ENCODE measurements around the gene PER1. TPM values are rescaled to one million over a fixed set of nuclear protein-coding genes. Genes with fewer than 3 reads are reported as not detected.

Gene PER1
- total and polyA plus RNA-seq, 10 of the 15 experiments (the other 5 are each of a cell fraction or from before 2014, with no cell fraction given): 0.02 to 25.1 (median 5.4) TPM

DNA sequence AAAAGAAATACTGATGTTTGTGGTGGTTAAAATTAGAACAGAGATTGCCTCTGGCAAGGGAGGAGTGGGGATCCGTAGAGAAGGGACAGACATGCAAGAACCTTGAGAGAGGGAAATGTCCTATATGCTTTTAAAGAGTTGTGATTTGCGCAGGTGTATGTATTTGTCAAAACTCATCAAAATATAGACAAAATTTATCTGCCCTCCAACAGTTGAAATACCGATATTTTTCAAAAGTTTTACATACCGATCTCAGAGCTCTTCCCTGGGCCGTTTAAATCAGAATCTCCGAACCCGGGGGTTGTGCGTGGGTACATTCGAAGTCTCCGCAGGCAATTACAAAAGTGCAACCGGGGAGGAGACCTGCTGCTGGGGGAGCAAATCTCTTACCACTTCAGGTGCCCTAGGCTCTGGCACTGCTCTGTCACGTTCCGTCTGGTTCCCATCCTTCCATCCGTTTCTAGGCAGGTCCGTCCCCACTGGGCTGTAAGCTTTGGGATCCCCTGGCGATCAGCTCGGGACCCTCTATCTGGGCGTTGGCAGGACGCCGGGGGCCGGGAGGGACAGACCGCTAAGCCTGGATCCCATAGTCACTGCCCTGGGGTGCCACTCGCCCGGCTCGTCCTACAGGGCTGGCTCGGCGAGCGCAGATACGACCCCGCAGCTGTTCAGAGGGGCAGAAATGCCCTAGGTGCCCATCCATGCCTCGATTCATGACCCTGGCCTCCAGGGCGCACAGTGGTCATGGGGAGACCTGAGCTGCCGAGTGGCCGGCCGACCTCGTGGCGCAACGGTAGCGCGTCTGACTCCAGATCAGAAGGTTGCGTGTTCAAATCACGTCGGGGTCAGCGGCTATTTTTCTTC is 33.6 kb upstream of the PER1 start (continued):
- no peak for TF ChIP-seq NFYA (IDR thresholded peaks at IDR 0.05; ENCODE audit: borderline replicate concordance, low read depth, low read length)
- TF ChIP-seq STAT1 (conservative IDR thresholded peaks at IDR 0.05): no peak
- TF ChIP-seq SREBF1 (IDR thresholded peaks at IDR 0.05; ENCODE audit: low read length): no peak
- peak; percentile 8; the same call in 1 of the 2 replicates for TF ChIP-seq TCF12 (IDR thresholded peaks at IDR 0.05; ENCODE audit: low read depth, low read length)
- no peak for TF ChIP-seq PAX8 (IDR thresholded peaks at IDR 0.05)
- no peak for TF ChIP-seq CBX3 (IDR thresholded peaks at IDR 0.05; ENCODE audit: borderline replicate concordance, low read depth)
- no peak for TF ChIP-seq EZH2 (IDR thresholded peaks at IDR 0.05; ENCODE audit: borderline replicate concordance, control insufficient read depth, low read depth, low read length)
- peak; percentile 65; the same call in 1 of the 2 replicates for TF ChIP-seq ZNF207 (IDR thresholded peaks at IDR 0.05; ENCODE audit: borderline replicate concordance)
- TF ChIP-seq, protein P1, sequence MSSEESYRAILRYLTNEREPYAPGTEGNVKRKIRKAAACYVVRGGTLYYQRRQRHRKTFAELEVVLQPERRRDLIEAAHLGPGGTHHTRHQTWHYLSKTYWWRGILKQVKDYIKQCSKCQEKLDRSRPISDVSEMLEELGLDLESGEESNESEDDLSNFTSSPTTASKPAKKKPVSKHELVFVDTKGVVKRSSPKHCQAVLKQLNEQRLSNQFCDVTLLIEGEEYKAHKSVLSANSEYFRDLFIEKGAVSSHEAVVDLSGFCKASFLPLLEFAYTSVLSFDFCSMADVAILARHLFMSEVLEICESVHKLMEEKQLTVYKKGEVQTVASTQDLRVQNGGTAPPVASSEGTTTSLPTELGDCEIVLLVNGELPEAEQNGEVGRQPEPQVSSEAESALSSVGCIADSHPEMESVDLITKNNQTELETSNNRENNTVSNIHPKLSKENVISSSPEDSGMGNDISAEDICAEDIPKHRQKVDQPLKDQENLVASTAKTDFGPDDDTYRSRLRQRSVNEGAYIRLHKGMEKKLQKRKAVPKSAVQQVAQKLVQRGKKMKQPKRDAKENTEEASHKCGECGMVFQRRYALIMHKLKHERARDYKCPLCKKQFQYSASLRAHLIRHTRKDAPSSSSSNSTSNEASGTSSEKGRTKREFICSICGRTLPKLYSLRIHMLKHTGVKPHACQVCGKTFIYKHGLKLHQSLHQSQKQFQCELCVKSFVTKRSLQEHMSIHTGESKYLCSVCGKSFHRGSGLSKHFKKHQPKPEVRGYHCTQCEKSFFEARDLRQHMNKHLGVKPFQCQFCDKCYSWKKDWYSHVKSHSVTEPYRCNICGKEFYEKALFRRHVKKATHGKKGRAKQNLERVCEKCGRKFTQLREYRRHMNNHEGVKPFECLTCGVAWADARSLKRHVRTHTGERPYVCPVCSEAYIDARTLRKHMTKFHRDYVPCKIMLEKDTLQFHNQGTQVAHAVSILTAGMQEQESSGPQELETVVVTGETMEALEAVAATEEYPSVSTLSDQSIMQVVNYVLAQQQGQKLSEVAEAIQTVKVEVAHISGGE (CRISPR knock-in tag; IDR thresholded peaks at IDR 0.05): no peak
- no peak for TF ChIP-seq IKZF1 (conservative IDR thresholded peaks at IDR 0.05)
- TF ChIP-seq PAX5 (IDR thresholded peaks at IDR 0.05; ENCODE audit: borderline replicate concordance, low read depth, low read length): 0 out of 2 replicates have a peak, but pooled peaks have one; percentile 18
- TF ChIP-seq, protein P2, sequence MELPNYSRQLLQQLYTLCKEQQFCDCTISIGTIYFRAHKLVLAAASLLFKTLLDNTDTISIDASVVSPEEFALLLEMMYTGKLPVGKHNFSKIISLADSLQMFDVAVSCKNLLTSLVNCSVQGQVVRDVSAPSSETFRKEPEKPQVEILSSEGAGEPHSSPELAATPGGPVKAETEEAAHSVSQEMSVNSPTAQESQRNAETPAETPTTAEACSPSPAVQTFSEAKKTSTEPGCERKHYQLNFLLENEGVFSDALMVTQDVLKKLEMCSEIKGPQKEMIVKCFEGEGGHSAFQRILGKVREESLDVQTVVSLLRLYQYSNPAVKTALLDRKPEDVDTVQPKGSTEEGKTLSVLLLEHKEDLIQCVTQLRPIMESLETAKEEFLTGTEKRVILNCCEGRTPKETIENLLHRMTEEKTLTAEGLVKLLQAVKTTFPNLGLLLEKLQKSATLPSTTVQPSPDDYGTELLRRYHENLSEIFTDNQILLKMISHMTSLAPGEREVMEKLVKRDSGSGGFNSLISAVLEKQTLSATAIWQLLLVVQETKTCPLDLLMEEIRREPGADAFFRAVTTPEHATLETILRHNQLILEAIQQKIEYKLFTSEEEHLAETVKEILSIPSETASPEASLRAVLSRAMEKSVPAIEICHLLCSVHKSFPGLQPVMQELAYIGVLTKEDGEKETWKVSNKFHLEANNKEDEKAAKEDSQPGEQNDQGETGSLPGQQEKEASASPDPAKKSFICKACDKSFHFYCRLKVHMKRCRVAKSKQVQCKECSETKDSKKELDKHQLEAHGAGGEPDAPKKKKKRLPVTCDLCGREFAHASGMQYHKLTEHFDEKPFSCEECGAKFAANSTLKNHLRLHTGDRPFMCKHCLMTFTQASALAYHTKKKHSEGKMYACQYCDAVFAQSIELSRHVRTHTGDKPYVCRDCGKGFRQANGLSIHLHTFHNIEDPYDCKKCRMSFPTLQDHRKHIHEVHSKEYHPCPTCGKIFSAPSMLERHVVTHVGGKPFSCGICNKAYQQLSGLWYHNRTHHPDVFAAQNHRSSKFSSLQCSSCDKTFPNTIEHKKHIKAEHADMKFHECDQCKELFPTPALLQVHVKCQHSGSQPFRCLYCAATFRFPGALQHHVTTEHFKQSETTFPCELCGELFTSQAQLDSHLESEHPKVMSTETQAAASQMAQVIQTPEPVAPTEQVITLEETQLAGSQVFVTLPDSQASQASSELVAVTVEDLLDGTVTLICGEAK (IDR thresholded peaks at IDR 0.05; ENCODE audit: borderline replicate concordance): peak; percentile 81
- TF ChIP-seq, protein P3, sequence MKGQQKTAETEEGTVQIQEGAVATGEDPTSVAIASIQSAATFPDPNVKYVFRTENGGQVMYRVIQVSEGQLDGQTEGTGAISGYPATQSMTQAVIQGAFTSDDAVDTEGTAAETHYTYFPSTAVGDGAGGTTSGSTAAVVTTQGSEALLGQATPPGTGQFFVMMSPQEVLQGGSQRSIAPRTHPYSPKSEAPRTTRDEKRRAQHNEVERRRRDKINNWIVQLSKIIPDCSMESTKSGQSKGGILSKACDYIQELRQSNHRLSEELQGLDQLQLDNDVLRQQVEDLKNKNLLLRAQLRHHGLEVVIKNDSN (IDR thresholded peaks at IDR 0.05; ENCODE audit: borderline replicate concordance, extremely low read length, insufficient read depth, low read depth, low read length): no peak
- TF ChIP-seq YY1 (IDR thresholded peaks at IDR 0.05; ENCODE audit: low read depth, low read length): peak; percentile 70
- TF ChIP-seq IRF4 (IDR thresholded peaks at IDR 0.05; ENCODE audit: low read depth, low read length): peak; percentile 41; the same call in 1 of the 2 replicates
- TF ChIP-seq, protein P4, sequence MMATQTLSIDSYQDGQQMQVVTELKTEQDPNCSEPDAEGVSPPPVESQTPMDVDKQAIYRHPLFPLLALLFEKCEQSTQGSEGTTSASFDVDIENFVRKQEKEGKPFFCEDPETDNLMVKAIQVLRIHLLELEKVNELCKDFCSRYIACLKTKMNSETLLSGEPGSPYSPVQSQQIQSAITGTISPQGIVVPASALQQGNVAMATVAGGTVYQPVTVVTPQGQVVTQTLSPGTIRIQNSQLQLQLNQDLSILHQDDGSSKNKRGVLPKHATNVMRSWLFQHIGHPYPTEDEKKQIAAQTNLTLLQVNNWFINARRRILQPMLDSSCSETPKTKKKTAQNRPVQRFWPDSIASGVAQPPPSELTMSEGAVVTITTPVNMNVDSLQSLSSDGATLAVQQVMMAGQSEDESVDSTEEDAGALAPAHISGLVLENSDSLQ (IDR thresholded peaks at IDR 0.05): no peak
- TF ChIP-seq, protein P5, sequence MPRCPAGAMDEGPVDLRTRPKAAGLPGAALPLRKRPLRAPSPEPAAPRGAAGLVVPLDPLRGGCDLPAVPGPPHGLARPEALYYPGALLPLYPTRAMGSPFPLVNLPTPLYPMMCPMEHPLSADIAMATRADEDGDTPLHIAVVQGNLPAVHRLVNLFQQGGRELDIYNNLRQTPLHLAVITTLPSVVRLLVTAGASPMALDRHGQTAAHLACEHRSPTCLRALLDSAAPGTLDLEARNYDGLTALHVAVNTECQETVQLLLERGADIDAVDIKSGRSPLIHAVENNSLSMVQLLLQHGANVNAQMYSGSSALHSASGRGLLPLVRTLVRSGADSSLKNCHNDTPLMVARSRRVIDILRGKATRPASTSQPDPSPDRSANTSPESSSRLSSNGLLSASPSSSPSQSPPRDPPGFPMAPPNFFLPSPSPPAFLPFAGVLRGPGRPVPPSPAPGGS (IDR thresholded peaks at IDR 0.05; ENCODE audit: borderline replicate concordance, insufficient read depth, low read depth, low read length, poor library complexity, severe bottlenecking): no peak
- peak; percentile 40; the same call in 1 of the 2 replicates for TF ChIP-seq RB1 (IDR thresholded peaks at IDR 0.05; ENCODE audit: borderline replicate concordance)
